ENCODE measurements around the gene SLC6A20. TPM values are rescaled to one million over a fixed set of nuclear protein-coding genes. Genes with fewer than 3 reads are reported as not detected.

The SLC6A20 gene
- total and polyA plus RNA-seq, 4 donors = 0.08 to 0.16 (median 0.10) TPM; not detected in 1

DNA sequence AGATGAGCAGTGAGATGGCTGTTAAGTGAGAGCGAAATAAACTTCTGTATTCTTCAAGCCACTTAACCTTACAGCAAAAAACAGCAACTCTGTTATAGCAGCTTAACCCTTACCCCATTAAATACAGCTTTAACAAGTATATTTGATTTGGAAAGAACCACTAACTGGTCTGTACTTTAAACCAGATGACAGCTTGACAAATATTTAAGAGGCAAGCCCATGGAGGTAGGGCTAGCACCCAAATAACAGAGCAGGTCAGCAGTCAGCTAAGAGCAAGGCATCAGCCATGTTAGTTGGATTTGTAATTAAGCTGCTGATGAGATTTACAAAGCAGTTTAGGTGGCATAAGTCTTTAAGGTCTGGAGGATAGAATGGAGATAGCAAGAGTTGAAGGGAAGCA, 42.1 kb upstream of the SLC6A20 start (continued):
- TF ChIP-seq ZBTB33 (IDR thresholded peaks at IDR 0.05) = no peak
- TF ChIP-seq RAD21 (IDR thresholded peaks at IDR 0.05) = peak in 1 of 2 donors; percentile 11
- TF ChIP-seq, protein P1, sequence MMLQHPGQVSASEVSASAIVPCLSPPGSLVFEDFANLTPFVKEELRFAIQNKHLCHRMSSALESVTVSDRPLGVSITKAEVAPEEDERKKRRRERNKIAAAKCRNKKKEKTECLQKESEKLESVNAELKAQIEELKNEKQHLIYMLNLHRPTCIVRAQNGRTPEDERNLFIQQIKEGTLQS (IDR thresholded peaks at IDR 0.05) = no peak
- TF ChIP-seq YY1 (IDR thresholded peaks at IDR 0.05) = peak; percentile 90
- TF ChIP-seq NR2F2 (IDR thresholded peaks at IDR 0.05) = no peak
- no peak for TF ChIP-seq GABPA (IDR thresholded peaks at IDR 0.05 in 1 of 2, conservative IDR thresholded peaks at IDR 0.05 in 1 of 2)
- TF ChIP-seq JUND (IDR thresholded peaks at IDR 0.05) = peak in 1 of 2 donors; percentile 29

GRCh38 chr3:45832699-45833098, 36.4 kb upstream of the SLC6A20 start:
- Histone ChIP-seq H3K4me1 (ENCODE audit: control insufficient read depth in 4 of 4, insufficient read depth in 4 of 4, low read length in 3 of 4) (peaks cover 0 to 4% (median 2%) of the 10 kb centered on the region in 4 donors), H3K27ac (ENCODE audit: low read depth in 1 of 2, low read length in 2 of 2) (no peak overlapping the region), H3K27me3 (ENCODE audit: control insufficient read depth in 4 of 4, insufficient read depth in 4 of 4, low read length in 3 of 4) (no peaks in the 10 kb centered on the region), H3K9me3 (ENCODE audit: control insufficient read depth in 4 of 4, low read length in 3 of 4) (no peaks in the 10 kb centered on the region), H3K9ac (ENCODE audit: low read depth in 1 of 2, low read length in 2 of 2) (no peak overlapping the region), H3K36me3 (ENCODE audit: control insufficient read depth in 4 of 4, insufficient read depth in 3 of 4, low read depth in 1 of 4, low read length in 3 of 4) (peaks cover 0 to 46% (median 29%) of the 10 kb centered on the region in 4 donors), H3K4me3 (ENCODE audit: low read depth in 1 of 3, low read length in 3 of 3) (no peak overlapping the region)
- DNase-seq (ENCODE audit: low spot score) = no peak
- 95% methylated on average over 5 of the region's 5 CpGs for WGBS
- peak; percentile 61 to 68 for TF ChIP-seq RAD21 (IDR thresholded peaks at IDR 0.05)
- TF ChIP-seq, protein P2, sequence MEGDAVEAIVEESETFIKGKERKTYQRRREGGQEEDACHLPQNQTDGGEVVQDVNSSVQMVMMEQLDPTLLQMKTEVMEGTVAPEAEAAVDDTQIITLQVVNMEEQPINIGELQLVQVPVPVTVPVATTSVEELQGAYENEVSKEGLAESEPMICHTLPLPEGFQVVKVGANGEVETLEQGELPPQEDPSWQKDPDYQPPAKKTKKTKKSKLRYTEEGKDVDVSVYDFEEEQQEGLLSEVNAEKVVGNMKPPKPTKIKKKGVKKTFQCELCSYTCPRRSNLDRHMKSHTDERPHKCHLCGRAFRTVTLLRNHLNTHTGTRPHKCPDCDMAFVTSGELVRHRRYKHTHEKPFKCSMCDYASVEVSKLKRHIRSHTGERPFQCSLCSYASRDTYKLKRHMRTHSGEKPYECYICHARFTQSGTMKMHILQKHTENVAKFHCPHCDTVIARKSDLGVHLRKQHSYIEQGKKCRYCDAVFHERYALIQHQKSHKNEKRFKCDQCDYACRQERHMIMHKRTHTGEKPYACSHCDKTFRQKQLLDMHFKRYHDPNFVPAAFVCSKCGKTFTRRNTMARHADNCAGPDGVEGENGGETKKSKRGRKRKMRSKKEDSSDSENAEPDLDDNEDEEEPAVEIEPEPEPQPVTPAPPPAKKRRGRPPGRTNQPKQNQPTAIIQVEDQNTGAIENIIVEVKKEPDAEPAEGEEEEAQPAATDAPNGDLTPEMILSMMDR (IDR thresholded peaks at IDR 0.05; ENCODE audit: low read depth, low read length, missing input control) = peak; percentile 11
- TF ChIP-seq, protein P1 (IDR thresholded peaks at IDR 0.05) = no peak

DNA sequence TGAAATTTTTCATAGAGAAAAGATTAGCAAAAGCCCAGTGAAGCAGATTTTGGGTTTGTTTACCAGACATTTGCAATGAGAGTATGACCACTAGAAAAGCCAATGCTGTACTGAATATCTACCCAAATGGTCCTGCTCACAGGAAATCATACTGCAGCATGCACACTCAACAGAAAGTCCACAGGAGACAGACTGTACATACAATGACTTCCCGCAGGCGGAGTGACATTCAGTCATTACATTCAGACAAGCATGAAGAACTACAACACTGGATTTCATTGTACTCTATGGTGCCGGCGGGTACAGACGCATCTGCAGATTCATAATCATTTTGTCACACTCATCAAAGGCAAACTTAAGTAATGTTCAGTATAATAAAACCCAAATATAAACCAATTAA, 33.8 kb upstream of the SLC6A20 start:
- Histone ChIP-seq H3K27ac (ENCODE audit: low read depth in 1 of 2, low read length in 2 of 2) (no peak overlapping the region), H3K4me1 (ENCODE audit: control insufficient read depth in 4 of 4, insufficient read depth in 4 of 4, low read length in 3 of 4) (no peaks in the 10 kb centered on the region), H3K9ac (ENCODE audit: low read depth in 1 of 2, low read length in 2 of 2) (no peak overlapping the region), H3K27me3 (ENCODE audit: control insufficient read depth in 4 of 4, insufficient read depth in 4 of 4, low read length in 3 of 4) (no peaks in the 10 kb centered on the region), H3K36me3 (ENCODE audit: control insufficient read depth in 4 of 4, insufficient read depth in 3 of 4, low read depth in 1 of 4, low read length in 3 of 4) (peaks cover 0 to 58% (median 36%) of the 10 kb centered on the region in 4 donors), H3K9me3 (ENCODE audit: control insufficient read depth in 4 of 4, low read length in 3 of 4) (no peaks in the 10 kb centered on the region), H3K4me3 (ENCODE audit: low read depth in 1 of 3, low read length in 3 of 3) (no peak overlapping the region)
- 89% methylated on average over 5 of the region's 5 CpGs for WGBS
- TF ChIP-seq RXRA (IDR thresholded peaks at IDR 0.05) (no peak), ZBTB33 (IDR thresholded peaks at IDR 0.05) (no peak), FOXA2 (IDR thresholded peaks at IDR 0.05) (no peak), YY1 (IDR thresholded peaks at IDR 0.05) (no peak), HNF4G (IDR thresholded peaks at IDR 0.05) (no peak), NR2F2 (IDR thresholded peaks at IDR 0.05) (no peak), SP1 (IDR thresholded peaks at IDR 0.05) (no peak), HNF4A (conservative IDR thresholded peaks at IDR 0.05) (no peak), EGR1 (IDR thresholded peaks at IDR 0.05; ENCODE audit: low read depth in 2 of 2) (no peak), FOXA1 (IDR thresholded peaks at IDR 0.05) (no peak), TAF1 (conservative IDR thresholded peaks at IDR 0.05) (no peak), RAD21 (IDR thresholded peaks at IDR 0.05) (no peak)
- TF ChIP-seq, protein P3, sequence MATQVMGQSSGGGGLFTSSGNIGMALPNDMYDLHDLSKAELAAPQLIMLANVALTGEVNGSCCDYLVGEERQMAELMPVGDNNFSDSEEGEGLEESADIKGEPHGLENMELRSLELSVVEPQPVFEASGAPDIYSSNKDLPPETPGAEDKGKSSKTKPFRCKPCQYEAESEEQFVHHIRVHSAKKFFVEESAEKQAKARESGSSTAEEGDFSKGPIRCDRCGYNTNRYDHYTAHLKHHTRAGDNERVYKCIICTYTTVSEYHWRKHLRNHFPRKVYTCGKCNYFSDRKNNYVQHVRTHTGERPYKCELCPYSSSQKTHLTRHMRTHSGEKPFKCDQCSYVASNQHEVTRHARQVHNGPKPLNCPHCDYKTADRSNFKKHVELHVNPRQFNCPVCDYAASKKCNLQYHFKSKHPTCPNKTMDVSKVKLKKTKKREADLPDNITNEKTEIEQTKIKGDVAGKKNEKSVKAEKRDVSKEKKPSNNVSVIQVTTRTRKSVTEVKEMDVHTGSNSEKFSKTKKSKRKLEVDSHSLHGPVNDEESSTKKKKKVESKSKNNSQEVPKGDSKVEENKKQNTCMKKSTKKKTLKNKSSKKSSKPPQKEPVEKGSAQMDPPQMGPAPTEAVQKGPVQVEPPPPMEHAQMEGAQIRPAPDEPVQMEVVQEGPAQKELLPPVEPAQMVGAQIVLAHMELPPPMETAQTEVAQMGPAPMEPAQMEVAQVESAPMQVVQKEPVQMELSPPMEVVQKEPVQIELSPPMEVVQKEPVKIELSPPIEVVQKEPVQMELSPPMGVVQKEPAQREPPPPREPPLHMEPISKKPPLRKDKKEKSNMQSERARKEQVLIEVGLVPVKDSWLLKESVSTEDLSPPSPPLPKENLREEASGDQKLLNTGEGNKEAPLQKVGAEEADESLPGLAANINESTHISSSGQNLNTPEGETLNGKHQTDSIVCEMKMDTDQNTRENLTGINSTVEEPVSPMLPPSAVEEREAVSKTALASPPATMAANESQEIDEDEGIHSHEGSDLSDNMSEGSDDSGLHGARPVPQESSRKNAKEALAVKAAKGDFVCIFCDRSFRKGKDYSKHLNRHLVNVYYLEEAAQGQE (IDR thresholded peaks at IDR 0.05) = no peak
- TF ChIP-seq, protein P1 (IDR thresholded peaks at IDR 0.05) = no peak
- TF ChIP-seq, protein P2 (IDR thresholded peaks at IDR 0.05; ENCODE audit: low read depth, low read length, missing input control) = no peak
- no peak for DNase-seq (ENCODE audit: low spot score)
